Measurements from ENCODE around the gene TNNI2.
A peak's percentile ranks its signal among the peaks of the same experiment; 100 is the strongest.

The TNNI2 gene

DNA sequence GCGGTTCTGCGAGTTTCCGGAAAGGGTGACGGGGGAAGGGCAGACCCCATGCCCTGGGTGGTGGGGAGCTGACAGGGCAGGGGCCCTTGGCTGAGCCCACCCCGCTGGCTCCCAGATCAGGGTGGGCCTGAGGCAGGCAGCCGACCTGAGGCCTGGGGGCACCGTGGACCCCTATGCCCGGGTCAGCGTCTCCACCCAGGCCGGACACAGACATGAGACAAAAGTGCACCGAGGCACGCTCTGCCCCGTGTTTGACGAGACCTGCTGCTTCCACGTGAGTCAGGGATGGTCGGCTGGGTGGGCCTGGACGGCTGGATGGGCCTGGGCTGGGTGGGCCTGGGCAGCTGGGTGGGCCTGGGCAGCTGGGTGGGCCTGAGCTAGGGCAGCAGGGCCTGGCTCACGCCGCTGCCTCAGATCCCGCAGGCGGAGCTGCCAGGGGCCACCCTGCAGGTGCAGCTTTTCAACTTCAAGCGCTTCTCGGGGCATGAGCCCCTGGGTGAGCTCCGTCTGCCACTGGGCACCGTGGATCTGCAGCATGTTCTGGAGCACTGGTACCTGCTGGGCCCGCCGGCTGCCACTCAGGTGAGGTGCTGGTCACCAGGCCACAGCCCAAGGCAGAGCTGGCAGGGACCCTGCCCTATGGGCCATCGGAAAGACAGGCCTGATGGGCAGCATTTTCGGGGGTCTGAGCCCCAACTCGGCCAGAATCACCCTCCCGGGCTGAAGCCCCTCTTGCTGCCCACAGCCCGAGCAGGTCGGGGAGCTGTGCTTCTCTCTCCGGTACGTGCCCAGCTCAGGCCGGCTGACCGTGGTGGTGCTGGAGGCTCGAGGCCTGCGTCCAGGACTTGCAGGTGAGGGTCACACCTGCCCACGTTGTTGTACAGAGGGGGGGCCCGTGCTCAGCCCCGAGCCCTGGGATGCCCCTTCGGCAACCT, 2.5 kb upstream of the TNNI2 start:
- no peak for TF ChIP-seq YY1 (IDR thresholded peaks at IDR 0.05; ENCODE audit: insufficient read depth, insufficient read length)
- no peak for TF ChIP-seq SUZ12 (IDR thresholded peaks at IDR 0.05; ENCODE audit: extremely low read depth, insufficient read depth, insufficient read length)
- TF ChIP-seq ZNF274 (IDR thresholded peaks at IDR 0.05; ENCODE audit: low read depth, low read length) = no peak
- H3K4me1 ChIP-seq (ENCODE audit: insufficient read depth, insufficient read length) = peaks cover 12% of the 10 kb centered on the region
- no peaks in the 10 kb centered on the region for H3K9me3 ChIP-seq (ENCODE audit: insufficient read depth, low read length)
- no peak for DNase-seq (ENCODE audit: low read depth, low spot score)
- H3K9ac ChIP-seq (ENCODE audit: insufficient read length, low read depth) = no peak overlapping the region
- H3K27me3 ChIP-seq (ENCODE audit: insufficient read depth, insufficient read length) = peaks cover 9% of the 10 kb centered on the region
- H3K4me3 ChIP-seq (ENCODE audit: insufficient read length, low read depth) = no peak overlapping the region
- H3K36me3 ChIP-seq (ENCODE audit: insufficient read depth, insufficient read length, low read length) = no peaks in the 10 kb centered on the region

DNA sequence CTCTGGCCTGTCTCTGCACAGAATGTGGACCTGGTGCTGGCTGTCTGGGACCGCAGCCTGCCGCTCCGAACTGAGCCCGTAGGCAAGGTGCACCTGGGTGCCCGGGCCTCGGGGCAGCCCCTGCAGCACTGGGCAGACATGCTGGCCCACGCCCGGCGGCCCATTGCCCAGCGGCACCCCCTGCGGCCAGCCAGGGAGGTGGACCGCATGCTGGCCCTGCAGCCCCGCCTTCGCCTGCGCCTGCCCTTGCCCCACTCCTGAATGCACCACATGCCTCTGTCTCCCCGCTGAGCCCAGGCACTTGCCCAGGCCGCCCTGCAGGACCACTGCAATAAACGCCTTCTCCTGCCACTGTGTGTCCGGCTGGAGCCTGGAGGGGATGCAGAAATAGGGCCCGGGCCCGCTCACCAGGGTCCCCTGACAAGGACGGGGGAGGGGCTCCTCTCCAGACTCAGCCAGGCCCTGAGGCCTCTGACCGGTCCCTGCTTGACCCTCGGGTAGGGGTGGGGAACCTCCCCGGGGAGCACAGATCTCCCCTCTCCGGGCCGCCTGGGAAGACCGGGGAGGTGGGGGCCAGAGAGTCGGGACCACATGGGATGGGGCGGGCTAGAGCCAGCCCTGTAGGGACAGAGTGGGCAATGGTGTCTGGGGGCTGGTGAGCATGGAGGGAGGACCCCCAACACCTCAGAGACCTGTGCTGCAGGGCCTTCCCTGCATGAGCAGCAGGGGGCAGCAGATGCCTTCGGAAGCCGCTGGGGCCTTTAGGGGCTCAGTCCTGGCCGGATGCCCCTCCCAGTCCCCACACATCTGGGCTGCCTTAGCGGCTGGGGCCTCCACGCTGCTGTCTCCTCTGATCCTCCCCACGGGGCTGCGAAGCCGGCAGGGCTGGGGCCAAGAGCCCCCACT, 1.4 kb upstream of the TNNI2 start:
- Histone ChIP-seq H3K4me3 (ENCODE audit: insufficient read length, low read depth) (no peak overlapping the region), H3K9ac (ENCODE audit: insufficient read length, low read depth) (peak overlapping the region; percentile 42), H3K4me1 (ENCODE audit: insufficient read depth, insufficient read length) (peaks cover 12% of the 10 kb centered on the region), H3K36me3 (ENCODE audit: insufficient read depth, insufficient read length, low read length) (no peaks in the 10 kb centered on the region), H3K9me3 (ENCODE audit: insufficient read depth, low read length) (no peaks in the 10 kb centered on the region), H3K27me3 (ENCODE audit: insufficient read depth, insufficient read length) (peaks cover 9% of the 10 kb centered on the region)
- peak; percentile 35 for DNase-seq (ENCODE audit: low read depth, low spot score)
- no peak for TF ChIP-seq SUZ12 (IDR thresholded peaks at IDR 0.05; ENCODE audit: extremely low read depth, insufficient read depth, insufficient read length)
- TF ChIP-seq ZNF274 (IDR thresholded peaks at IDR 0.05; ENCODE audit: low read depth, low read length) = no peak
- no peak for TF ChIP-seq YY1 (IDR thresholded peaks at IDR 0.05; ENCODE audit: insufficient read depth, insufficient read length)

DNA sequence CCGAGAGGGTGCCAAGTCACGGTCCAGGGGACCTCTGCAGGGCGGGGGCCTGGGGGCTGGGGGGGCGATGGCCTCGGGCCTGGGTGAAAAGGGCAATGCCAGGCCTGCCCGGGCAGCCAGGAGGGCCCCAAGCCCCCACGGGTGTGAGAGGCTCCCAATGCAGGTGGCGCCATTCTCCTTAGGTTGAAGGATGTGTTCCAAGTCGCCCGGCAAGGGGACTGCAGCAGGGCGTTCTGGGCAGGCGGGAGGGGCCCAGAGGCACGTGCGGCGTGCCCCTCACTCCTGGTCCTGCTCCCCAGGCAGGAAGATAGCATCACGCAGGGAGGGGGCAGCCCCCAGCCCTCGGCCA, 730 bp upstream of the TNNI2 start:
- Histone ChIP-seq H3K9ac (ENCODE audit: insufficient read length, low read depth) (peak overlapping the region; percentile 6), H3K27me3 (ENCODE audit: insufficient read depth, insufficient read length) (peaks cover 5% of the 10 kb centered on the region), H3K4me3 (ENCODE audit: insufficient read length, low read depth) (no peak overlapping the region), H3K36me3 (ENCODE audit: insufficient read depth, insufficient read length, low read length) (no peaks in the 10 kb centered on the region), H3K9me3 (ENCODE audit: insufficient read depth, low read length) (no peaks in the 10 kb centered on the region), H3K4me1 (ENCODE audit: insufficient read depth, insufficient read length) (peaks cover 11% of the 10 kb centered on the region)
- no peak for DNase-seq (ENCODE audit: low read depth, low spot score)
- TF ChIP-seq YY1 (IDR thresholded peaks at IDR 0.05; ENCODE audit: insufficient read depth, insufficient read length) (no peak), ZNF274 (IDR thresholded peaks at IDR 0.05; ENCODE audit: low read depth, low read length) (no peak), SUZ12 (IDR thresholded peaks at IDR 0.05; ENCODE audit: extremely low read depth, insufficient read depth, insufficient read length) (no peak)

DNA sequence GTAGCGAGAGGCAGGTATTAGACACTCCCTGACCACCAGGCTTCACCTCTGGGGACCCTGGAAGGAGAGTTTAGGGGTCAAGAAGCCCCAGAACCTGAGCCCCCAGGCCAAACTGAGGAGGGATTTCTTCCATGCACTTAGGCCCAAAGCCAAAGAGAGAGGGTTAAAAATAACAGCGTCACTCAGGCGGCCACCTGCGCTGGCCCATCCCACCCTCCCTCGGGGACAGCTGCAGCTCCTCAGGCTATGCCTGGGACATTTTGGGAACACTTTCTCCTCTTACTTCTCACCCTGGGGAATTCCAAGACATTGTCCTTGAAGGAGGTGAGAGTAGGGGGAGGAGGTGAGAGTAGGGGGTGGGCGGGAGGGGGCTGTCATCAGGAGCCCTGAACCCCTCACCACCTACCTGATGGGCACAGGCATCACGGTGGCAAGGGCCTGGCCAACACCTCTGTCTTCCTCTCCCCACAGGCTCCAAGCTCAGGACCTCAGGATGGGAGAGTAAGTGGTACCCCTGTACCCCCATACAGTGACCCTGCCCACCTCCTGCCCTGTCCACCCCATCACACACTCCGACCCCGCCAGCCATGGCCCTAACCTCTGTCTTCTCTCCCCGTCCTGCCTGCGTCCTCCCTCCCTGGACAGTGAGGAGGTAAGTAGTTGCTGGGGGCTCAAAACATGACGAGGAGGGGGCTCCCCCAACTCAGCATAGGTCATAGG, 583 bp downstream of the TNNI2 start:
- H3K4me3 ChIP-seq (ENCODE audit: insufficient read length, low read depth) = no peak overlapping the region
- H3K9ac ChIP-seq (ENCODE audit: insufficient read length, low read depth) = no peak overlapping the region
- H3K9me3 ChIP-seq (ENCODE audit: insufficient read depth, low read length) = no peaks in the 10 kb centered on the region
- no peaks in the 10 kb centered on the region for H3K36me3 ChIP-seq (ENCODE audit: insufficient read depth, insufficient read length, low read length)
- no peak for DNase-seq (ENCODE audit: low read depth, low spot score)
- H3K4me1 ChIP-seq (ENCODE audit: insufficient read depth, insufficient read length) = peaks cover 9% of the 10 kb centered on the region
- no peak for TF ChIP-seq YY1 (IDR thresholded peaks at IDR 0.05; ENCODE audit: insufficient read depth, insufficient read length)
- no peaks in the 10 kb centered on the region for H3K27me3 ChIP-seq (ENCODE audit: insufficient read depth, insufficient read length)

DNA sequence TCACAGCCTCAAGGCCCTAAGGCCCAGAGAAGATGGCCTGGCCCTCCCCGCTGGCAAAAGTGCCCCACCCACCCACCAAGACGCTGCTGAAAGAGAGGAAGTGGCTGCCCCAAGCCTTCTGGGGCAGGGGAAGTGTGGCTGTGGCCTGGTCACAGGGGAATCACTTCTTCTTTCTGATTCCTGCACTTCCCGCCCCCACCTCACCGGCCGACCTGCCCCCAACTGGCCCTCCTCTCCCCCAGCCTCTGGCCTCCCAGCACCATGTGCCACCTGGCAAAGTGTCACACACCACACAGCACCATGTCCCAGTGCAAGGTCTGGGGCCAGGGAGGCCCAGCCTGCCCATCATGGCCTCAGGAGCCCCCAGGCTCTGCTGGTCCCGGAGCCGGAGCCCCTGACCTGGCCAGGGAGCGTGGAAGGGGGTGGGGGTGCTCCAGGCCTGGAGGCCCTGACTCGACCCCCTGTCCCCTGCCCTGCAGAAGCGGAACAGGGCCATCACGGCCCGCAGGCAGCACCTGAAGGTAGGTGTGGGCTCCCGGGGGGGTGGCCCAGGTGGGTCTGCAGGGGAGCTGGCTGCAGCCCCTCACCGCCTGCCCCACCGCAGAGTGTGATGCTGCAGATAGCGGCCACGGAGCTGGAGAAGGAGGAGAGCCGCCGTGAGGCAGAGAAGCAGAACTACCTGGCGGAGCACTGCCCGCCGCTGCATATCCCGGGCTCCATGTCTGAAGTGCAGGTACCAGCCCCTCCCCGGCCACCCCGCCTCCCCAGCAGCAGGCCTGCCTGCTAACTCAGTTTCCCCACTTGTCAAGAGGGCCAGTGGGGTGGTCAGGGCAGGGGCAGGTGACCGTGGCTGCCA, 1.4 kb downstream of the TNNI2 start:
- H3K9ac ChIP-seq (ENCODE audit: insufficient read length, low read depth) = no peak overlapping the region
- H3K36me3 ChIP-seq (ENCODE audit: insufficient read depth, insufficient read length, low read length) = no peaks in the 10 kb centered on the region
- peaks cover 9% of the 10 kb centered on the region for H3K4me1 ChIP-seq (ENCODE audit: insufficient read depth, insufficient read length)
- no peak overlapping the region for H3K4me3 ChIP-seq (ENCODE audit: insufficient read length, low read depth)
- H3K9me3 ChIP-seq (ENCODE audit: insufficient read depth, low read length) = no peaks in the 10 kb centered on the region
- TF ChIP-seq ZNF274 (IDR thresholded peaks at IDR 0.05; ENCODE audit: low read depth, low read length) = no peak
- no peak for TF ChIP-seq YY1 (IDR thresholded peaks at IDR 0.05; ENCODE audit: insufficient read depth, insufficient read length)
- no peak for TF ChIP-seq SUZ12 (IDR thresholded peaks at IDR 0.05; ENCODE audit: extremely low read depth, insufficient read depth, insufficient read length)
- no peaks in the 10 kb centered on the region for H3K27me3 ChIP-seq (ENCODE audit: insufficient read depth, insufficient read length)
- DNase-seq (ENCODE audit: low read depth, low spot score) = no peak

GRCh38 chr11:1840780-1841480, 2.1 kb downstream of the TNNI2 start:
- H3K4me3 ChIP-seq (ENCODE audit: insufficient read length, low read depth) = no peak overlapping the region
- TF ChIP-seq ZNF274 (IDR thresholded peaks at IDR 0.05; ENCODE audit: low read depth, low read length) (no peak), SUZ12 (IDR thresholded peaks at IDR 0.05; ENCODE audit: extremely low read depth, insufficient read depth, insufficient read length) (no peak), YY1 (IDR thresholded peaks at IDR 0.05; ENCODE audit: insufficient read depth, insufficient read length) (no peak)
- H3K4me1 ChIP-seq (ENCODE audit: insufficient read depth, insufficient read length) = peaks cover 9% of the 10 kb centered on the region
- no peak for DNase-seq (ENCODE audit: low read depth, low spot score)
- H3K27me3 ChIP-seq (ENCODE audit: insufficient read depth, insufficient read length) = no peaks in the 10 kb centered on the region
- H3K9ac ChIP-seq (ENCODE audit: insufficient read length, low read depth) = no peak overlapping the region
- no peaks in the 10 kb centered on the region for H3K36me3 ChIP-seq (ENCODE audit: insufficient read depth, insufficient read length, low read length)
- H3K9me3 ChIP-seq (ENCODE audit: insufficient read depth, low read length) = no peaks in the 10 kb centered on the region
